Midbrain (tissue), 1 donor: ENCODE data around the gene TRAF2.
A peak's percentile ranks its signal among the peaks of the same experiment; 100 is the strongest.

Experiments used
- DNase-seq: peaks from one replicate; lab custom pipeline; 2025; lab: John Stamatoyannopoulos, UW

TRAF2 gene

GRCh38 chr9:136937186-136938001 is 51.1 kb downstream of the TRAF2 start:
- no peak for DNase-seq

DNA sequence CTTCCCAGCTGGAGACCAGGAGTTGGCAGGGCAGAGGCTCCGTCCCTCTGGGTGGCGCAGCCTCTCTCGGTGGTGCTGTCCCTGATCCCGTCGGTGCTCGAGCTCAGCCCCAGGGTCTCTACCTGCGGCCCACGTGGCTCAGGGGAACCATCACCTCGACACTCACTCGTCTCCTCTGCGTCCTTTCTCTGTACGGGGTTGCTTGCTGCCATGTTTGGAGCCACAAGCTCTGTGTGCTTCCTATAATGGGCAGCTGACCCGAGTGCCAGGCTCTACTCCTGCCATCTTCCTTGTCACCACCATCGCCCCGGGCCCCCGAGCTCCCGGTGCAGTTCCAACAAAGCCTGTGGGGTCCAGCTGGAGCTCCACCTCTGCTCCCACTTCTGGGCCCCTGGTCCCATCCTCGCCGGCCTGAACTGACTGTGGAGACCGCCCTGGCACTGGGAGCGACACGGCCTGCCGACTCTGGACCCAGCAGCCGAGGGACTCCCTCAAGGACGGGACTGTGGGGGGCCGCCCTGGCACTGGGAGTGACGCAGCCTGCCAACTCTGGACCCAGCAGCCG is 53.2 kb downstream of the TRAF2 start:
- no peak for DNase-seq

- peak; percentile 66 for DNase-seq
Measured at GRCh38 chr9:136939996-136940525, 53.7 kb downstream of the TRAF2 start.

GRCh38 chr9:136940526-136941230 is 54.4 kb downstream of the TRAF2 start:
- DNase-seq: no peak

GRCh38 chr9:136941231-136942111 is 55.2 kb downstream of the TRAF2 start:
- DNase-seq: no peak

DNA sequence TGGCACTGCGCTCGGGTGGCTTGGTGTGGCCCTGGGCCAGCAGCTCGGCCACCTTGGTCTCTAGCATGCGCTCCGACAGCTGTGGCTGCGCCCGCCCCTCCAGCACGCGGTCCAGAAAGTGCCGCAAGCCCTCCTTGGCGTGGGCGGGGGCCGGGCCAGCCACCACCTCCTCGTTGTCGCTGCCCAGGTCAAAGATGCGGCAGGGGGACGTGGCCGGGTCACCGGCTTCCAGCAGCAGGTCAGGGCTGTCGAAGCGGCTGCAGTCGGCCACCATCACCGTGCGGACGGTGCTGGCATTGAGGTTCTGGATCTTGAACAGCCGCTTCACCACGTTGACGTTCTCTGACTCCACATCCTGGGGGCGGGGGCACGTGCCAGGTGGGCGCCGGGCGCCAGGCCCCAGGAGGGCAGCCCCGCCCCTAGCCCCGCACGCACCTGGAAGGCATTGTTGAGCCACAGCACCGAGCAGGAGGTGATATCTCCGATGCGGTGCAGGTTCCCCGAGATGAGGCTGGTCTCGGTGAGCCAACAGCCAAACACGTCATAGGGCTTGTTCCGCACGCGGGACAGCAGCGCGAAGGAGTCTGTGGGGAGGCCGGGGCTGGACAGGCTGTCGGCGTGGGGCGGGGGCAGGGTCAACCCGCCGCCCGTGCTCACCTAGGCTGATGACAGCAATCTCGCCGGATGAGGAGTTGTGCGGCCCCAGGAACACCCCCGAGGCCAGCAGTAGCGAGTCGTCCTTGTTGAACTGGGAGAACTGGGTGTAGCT is 56.0 kb downstream of the TRAF2 start:
- DNase-seq: no peak

DNA sequence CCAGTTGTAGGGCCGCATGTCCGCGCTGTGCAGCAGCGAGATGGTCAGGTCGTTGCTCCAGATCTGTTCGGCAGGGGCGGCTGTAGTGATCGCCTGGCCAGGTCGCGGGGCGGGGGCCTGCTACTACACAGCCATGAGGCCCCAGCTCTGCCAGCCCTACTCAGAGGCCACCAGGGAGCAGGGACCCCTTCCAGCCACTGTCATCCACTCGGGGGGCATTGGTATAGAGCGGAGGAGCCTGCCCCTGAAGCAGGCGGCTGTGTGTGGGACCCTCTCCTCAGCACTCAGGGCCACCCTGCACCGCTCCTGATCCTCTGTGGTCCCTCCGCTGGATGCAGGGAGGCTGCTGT is 56.5 kb downstream of the TRAF2 start:
- no peak for DNase-seq

DNA sequence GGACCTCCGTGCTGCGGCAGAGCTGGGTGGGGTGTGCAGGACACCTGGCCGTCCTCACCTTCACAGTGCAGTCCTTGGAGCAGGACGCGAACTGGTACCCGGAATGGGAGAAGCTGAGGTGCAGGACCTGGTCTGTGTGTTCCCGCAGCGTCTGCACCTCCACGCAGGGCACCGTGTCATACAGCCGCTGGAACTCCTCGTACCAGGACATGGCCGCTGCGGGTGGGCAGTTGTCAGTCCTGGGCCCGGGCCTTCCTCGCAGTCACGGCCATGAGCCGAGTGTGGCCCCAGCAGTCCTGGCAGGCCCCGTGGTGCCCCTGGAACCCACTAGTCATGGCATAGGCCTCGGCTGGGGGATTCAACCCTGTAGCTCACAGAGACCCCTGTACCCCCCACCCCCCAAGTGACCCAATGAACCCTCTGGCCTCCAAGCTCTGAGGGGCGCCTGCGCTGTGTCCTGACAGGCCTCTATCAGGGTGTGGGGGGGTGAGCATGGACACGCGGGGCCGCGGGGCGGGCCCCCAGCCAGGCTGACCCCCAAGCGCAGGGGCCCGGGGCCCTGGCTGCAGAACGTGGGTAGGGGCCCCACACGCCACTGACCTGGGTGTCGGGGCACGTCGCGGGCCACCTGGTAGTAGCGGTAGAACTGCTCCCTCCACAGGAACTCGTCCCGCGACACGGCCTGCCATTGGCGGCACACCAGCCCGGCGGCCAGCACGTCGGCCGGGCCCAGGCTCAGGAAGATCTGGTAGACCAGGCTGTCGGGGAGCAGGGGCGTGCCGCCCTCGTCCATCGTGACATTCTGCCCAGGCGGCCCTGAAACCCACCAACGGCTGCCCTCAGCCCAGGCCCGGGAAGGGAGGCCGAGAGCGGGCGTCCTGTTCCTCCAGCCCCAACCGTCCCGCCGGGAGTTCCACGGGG is 57.2 kb downstream of the TRAF2 start:
- DNase-seq: no peak

GRCh38 chr9:136944212-136944518 is 57.8 kb downstream of the TRAF2 start:
- no peak for DNase-seq

DNA sequence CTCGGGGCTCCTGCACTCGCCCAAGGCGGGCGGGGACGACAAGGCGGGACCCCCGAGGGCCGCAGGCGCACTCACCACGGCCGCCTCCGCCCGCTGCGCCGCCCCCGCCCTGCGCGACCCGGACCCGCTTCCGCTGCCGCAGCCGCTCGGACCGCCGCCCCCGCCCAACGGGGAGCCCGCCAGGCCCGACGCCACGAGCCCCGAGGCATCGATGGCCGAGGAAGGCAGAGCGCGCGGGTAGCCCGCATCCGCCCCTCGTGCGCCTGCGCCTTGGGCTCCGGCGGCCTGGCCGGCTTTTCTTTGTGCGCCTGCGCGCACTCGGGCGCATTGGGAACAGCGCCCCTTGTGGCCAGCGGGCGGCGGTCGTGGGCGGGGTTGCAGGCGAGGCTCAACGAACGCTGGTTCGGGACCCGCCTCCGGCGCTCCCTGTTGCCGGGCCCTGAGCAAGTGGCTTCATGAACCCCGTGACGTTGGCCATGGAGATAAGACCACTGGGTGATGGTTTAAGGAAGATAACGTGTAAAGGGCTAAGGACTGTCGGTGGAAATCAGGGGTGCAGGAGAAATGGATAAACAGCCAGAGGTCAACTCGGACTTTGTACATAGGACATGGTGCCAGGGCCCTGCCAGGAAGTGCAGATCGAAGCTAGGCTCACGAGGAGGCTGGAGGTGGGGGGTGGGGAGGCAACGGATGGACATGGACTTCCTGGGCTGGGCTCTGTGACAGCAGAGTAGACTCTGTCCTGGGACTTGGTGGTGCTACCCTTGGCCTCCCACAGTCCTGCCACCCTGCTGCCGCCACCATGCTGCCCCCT is 58.4 kb downstream of the TRAF2 start, which contains the start of the genes C8G and FBXW5:
C8G (plus strand) TSS at position 725 of the 814 bp plus-strand sequence; CDS start at position 803, 78 bp downstream.
FBXW5 (minus strand) TSS at position 220 of the 814 bp plus-strand sequence. CDS start 655 bp downstream, outside the sequence.
- DNase-seq: peak; percentile 95

DNA sequence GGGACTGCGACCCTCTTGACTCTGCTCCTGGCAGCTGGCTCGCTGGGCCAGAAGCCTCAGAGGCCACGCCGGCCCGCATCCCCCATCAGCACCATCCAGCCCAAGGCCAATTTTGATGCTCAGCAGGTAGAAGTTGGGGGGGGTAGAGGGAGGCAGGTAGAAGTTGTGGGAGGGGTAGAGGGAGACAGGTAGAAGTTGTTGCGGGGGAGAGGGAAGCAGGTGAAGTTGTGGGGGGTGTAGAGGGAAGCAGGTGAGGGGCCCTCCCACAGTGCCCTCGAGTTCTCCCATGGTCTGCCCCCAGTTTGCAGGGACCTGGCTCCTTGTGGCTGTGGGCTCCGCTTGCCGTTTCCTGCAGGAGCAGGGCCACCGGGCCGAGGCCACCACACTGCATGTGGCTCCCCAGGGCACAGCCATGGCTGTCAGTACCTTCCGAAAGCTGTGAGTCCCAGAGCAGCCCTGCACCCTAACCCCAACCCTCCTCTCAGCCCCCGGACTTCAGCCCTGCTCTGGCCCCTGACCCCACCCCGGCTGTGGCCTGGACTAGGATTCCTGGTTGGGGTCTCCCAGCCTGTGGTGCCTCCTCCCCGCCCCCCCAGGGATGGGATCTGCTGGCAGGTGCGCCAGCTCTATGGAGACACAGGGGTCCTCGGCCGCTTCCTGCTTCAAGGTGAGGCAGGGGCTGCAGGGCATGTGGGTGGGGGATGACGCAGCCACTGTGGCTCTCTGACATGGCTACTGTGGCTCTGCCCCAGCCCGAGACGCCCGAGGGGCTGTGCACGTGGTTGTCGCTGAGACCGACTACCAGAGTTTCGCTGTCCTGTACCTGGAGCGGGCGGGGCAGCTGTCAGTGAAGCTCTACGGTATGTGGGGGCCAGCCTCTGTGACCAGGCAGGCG is 59.3 kb downstream of the TRAF2 start:
- DNase-seq: no peak

DNA sequence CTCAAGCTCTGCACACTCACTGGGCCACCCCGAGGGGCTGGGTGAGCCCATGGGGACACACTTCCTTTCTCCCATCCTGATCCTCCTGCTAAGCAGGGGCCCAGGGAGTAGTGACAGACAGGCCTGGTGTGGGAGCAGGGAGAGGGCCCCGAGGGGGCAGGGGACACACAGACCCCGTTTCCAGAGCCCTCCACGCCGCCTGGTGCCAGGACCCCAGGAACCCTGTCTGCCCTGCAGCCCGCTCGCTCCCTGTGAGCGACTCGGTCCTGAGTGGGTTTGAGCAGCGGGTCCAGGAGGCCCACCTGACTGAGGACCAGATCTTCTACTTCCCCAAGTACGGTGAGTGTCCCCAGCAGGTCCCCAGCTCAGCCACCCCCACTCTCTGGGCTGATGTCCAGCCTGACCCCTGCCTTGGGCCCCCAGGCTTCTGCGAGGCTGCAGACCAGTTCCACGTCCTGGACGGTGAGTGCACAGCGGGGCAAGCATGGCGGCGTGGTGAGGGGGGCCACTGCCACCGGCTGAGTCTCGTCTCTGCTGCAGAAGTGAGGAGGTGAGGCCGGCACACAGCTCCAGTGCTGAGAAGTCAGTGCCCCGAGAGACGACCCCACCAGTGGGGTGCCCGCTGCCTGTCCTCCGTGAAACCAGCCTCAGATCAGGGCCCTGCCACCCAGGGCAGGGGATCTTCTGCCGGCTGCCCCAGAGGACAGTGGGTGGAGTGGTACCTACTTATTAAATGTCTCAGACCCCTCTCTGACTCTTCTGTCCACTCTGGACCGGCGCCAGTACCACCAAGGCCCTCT is 60.1 kb downstream of the TRAF2 start:
- no peak for DNase-seq

GRCh38 chr9:136947028-136947891 is 60.9 kb downstream of the TRAF2 start:
- peak; percentile 32 for DNase-seq

DNA sequence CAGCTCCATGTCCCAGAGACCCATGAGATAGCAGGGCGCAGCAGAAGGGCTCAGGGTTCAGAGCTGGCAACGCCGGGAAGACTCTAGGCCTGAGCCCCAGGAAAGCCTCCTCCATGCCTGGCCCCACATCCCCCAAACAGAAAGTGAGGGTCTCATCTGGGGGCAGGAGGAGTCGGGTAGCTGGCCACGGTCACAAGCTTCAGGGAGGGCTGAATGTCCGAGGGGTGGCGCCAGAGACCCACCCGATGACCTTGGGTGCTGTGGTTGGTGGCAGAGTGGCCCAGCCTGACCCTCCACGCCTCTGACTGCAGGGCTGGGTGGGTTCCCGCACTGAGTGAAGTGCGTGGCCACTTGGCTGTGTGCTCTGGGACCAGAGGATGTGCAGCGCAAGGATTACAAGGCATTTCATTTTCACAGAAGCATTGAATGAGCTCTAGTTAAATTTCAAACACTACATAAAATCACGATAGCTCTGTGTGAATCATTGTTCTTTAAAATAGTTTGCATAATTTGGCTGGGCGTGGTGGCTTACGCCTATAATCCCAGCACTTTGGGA is 61.7 kb downstream of the TRAF2 start:
- peak; percentile 69 for DNase-seq

DNA sequence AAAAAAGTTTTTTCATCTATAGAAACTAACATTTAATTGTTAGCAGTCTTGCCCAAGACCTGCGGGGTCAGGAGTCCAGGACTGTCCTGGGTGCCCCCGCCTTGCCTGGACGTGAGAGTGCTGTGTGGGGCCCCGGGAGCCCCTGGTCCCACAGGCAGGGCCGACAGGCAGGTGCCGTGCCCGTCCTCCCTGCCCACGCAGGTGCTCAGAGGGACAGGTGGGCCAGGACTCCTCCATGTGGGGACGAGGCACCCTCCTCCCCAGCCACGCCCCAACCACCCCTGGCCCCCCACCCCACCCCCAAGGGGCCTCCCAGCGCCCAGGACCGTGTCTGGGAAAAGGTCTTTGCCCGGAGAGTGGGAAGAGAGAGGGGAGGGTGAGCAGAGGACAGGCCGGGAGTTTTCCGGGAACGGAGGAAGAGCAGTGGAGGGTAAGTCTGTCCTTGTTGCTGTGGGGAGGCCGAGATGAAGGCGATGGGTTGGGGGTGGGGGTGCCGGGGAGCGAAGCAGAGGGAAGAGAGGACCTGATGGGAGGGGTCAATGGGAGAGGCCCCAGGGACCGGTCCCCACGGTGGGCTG is 63.0 kb downstream of the TRAF2 start:
- DNase-seq: no peak
